A549 treated with AZD9567 at 1 μM for 4 hours (cell line): ENCODE measurements around the gene APOL4. TPM values are rescaled to one million over a fixed set of nuclear protein-coding genes. Genes with fewer than 3 reads are reported as not detected.

ENCODE experiments used
- total RNA-seq: library from RNA; stranded (reverse); fragments of 200-300 nt; extraction: Qiagen RNA extraction; gene quantifications from 5 replicates; pipeline ENCODE4 v1.2.3, GENCODE V29; 2022; ENCODE audit not compliant: insufficient read depth

The APOL4 gene, protein sequence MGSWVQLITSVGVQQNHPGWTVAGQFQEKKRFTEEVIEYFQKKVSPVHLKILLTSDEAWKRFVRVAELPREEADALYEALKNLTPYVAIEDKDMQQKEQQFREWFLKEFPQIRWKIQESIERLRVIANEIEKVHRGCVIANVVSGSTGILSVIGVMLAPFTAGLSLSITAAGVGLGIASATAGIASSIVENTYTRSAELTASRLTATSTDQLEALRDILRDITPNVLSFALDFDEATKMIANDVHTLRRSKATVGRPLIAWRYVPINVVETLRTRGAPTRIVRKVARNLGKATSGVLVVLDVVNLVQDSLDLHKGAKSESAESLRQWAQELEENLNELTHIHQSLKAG
- total RNA-seq: 0.21 TPM in 1 of 5 replicates, not detected in the others

DNA sequence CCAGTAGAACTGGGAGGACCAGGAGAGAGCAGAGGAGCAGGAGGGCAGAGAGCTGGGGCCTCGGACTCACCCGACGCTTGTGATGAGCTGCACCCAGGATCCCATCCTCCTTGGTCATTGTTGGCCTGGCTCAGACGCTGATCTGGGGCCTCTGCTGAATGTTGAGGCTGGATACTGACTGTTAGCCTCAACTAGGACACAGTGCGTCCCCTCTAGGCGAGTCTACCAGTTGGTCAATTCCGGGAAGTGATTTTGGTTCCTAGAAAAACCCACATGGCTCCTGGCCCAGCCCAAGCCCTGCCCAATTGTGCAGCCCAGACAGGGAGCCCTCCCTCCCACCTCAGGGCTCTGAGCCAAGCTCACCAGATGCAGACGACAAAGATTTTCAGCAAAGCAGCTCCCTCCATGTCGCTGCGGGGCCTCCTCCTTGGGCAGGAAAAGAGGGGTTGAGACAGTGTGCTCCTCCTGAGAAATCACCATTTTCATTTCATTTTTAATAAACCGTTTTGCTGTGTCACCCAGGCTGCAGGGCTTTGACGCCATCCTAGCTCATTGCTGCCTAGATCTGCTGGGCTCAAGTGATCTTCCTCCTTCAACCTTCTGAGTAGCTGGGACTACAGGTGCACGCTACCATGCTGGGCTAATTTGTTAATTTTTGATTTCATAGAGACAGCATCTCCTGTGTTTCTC is at the start of gene APOL4:
Gene APOL4, minus strand, starts transcription at position 180 of the 690 bp plus-strand sequence. Its CDS starts 75 bp downstream, at position 105.

DNA sequence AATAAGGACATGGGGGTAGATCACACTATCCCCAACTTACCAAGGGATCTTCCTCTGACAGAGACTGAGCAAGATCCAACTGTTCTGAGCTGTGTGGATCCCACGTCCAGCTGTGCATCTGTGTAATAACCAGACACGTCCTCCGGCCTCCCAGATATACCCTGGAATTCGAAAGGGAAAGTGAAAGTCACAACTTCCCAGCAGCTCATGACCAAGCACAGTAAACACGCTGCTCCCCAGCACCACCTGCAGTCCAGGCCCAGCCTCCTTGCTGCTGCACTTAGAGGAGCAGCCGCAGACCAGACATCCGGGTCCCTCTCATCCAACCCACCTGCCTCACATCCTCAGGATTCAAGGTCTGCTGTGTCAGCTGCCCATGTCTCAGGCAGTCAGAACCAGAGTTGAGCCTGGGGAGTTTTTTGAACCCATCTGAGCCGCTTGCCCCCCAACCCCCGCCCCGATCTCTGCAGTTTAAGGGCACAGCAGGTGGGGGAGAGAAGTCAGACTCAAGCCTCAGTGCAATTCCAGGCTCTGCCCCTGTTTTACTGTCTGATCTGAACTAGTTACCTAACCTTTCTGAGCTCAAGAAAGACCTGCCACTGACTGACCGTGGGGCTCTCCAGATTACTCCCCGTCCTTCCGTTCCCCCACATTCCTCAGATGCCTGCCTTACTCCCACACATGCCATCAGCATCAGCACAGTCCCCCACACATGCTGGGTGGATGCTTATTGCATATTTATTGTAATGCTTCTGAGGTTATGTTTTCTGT is 38.0 kb upstream of the APOL4 start, which contains the start of gene APOL2:
Gene APOL2, minus strand, starts transcription at position 127 of the 771 bp plus-strand sequence. CDS start 6,365 bp downstream, outside the sequence.

DNA sequence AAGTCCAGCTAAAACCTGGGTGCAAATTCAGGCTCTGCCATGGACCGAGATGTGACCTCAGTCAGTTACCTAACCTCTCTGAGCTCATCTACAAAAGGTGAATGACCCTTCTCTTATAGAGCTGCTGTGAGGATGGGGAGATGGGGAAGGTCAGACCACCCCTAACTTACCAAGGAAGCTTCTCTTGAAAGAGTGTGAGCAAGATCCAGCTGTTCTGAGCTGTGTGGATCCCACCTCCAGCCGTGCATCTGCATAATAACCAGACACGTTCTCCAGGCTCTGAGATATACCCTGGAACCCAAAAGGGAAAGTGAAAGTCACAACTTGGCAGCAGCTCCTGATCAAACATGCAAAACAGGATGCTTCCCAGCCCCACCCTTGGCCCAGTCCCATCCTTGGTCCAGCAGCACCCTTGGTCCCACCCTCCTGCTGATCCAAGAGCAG is 41.1 kb downstream of the APOL4 start, which contains the start of gene APOL3:
Gene APOL3, minus strand, starts transcription at position 257 of the 444 bp plus-strand sequence. CDS start 11,700 bp downstream, outside the sequence.

Other genes with a start within 250 kb of the APOL4 start
- gene RBFOX2, start 173.0 kb downstream of the APOL4 start, total RNA-seq: 23.4 to 30.7 TPM (median 28.2 TPM) in 5 replicates
- gene APOL3, start 41.1 kb downstream of the APOL4 start, total RNA-seq: 0.05 TPM in 1 of 5 replicates, not detected in the others
- gene APOL2, start 37.7 kb upstream of the APOL4 start, total RNA-seq: 44.6 to 65.2 TPM (median 47.9 TPM) in 5 replicates
- gene APOL1, start 51.3 kb upstream of the APOL4 start, total RNA-seq: 9.8 to 18.8 TPM (median 12.0 TPM) in 5 replicates
- 155 to 164 TPM (median 157 TPM) in 5 replicates for gene MYH9, start 186.2 kb upstream of the APOL4 start, total RNA-seq